Putamen (tissue), 1 donor: ENCODE measurements around the gene NPSR1.

Experiments used
- DNase-seq: peaks from one replicate; pipeline ENCODE4 v3.0.0-alpha.2; 2016; ENCODE audit warnings: low spot score

NPSR1 gene

DNA sequence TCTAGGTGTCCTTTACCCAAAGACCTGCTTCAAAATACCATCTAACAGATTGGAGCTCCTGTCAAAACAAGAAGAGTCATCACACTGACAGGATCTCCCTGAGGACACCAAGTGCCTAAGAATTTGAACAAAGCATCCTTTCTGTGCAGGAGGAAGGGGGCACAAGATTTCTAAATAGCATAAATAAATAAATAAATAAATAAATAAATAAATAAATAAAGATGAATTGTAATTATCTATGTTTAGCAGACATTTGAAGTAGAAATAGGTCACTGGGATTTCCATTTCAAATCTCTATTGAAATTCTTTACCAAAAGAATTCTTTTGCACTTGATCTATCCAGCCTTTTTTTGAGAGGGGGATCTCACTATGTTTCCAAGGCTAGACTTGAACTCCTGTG, 65.3 kb downstream of the NPSR1 start:
- no peak for DNase-seq

DNA sequence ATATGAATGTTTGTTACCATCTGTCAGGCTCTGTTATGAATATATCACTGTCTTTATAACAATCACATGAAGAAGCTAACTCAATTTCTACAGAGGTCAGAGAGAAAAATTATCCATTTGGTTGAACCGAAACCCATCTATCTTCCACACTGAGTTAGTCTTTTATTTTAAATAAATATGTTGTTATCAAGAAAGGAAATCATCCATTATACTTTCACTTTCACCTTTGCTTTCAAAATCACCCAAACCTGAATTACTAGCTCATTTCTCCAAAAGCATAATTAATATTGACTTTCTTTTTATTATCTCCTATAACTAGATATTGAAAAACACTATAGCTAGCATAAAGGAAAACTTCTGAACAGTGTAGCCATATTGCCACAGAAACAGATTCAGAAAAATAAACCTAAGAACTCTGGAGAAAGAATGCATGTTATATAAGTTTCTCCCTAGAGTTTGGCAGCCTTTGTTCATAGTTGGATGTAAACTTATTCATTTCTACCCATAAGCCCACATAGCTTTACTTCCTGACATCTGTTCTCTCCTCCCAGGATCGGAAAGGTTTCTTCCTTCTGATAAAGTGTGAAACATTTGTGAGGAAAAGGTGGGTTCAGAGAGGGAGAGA, 66.0 kb downstream of the NPSR1 start:
- DNase-seq: no peak

DNA sequence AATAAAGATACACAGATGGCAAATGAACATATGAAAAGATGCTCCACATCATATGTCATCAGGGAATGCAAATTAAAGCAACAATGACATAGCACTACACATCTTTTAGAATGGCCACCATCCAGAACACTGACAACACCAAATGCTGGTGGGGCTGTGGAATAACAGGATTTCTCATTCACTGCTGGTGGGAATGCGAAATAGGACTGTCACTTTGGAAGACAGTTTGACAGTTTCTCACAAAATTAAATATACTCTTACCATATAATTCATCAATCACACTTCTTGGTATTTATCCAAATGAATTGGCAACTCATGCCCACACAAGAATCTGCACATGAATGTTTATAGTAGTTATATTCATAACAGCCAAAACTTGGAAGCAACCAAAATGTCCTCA, 68.2 kb downstream of the NPSR1 start:
- DNase-seq: no peak

DNA sequence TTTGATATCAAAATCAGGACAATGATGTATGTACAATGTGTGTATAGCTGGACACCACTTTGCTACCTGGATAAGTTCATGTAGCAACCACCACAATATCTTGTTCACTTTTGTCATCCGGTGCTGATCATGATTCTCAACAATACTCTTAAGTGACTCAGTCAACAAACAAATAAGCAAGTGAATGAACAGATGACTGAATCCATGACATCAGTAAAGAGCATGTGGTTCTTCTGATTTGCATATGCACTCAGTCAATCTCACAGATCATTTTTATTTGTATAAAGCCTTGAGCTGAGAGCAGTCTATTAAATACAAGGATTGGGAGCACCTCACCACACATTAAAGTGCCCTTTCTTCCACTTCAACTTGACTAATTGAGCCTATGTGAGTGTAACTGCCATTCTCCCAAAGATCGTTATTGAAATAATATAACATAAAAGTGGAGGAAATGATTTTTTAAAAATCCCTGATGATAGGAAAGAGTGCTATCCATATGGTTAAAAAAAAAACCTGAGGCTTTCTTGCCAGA, 69.5 kb downstream of the NPSR1 start:
- no peak for DNase-seq

DNA sequence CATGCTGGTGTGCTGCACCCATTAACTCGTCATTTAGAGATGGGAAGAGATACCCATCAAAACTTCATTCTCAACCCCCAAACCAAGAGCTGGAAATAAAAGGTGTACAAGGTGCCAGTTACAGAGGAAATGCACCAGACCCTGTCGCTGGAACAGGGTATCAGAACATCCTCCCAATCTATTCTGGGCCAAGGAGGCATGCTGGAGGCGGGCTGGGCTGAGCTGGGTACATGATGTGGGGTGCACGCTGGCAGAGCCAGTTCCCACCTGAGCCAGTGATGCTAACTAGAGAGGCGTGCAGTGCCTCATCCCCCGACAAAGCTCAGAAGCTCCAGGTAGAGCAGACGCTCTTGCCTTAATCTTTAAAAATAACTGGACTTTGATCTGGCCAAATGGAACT, 70.1 kb downstream of the NPSR1 start:
- no peak for DNase-seq

DNA sequence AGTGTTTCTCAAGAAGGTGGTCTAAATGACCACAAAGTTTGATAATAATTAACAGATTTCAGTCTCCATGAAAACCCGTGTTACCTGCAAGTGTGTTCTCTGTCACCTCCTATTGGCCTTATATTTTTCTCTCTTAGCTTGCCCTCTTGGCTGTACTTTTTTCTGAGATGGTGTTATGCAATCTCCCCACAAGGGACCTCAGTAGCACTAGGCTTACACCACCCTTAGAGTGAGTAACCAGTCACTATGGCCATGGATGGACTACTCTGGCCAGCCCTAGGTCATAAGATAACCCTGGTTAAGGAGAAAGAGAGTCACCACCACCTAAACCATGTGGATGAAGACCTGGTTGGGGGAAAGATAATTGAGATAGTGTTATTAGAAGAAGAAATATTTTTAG, 76.8 kb downstream of the NPSR1 start:
- DNase-seq: no peak

DNA sequence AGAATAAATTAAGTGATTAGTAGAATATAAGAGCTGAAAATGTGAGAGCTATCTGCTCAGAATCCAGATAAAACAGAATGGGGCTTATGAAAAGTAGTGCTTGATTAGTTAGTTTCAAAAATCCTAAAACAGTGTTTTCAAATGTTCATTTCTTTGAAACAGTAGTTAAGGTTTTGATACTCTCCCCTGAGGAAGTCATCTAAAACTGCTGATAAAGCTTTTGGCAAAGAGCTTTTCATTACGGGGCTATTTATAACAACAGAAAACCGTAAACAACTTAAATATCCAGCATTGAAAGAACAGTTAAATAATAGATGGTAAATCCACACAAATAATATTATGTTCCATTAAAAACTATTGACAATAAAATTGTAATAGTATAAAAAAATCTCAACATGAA, 77.5 kb downstream of the NPSR1 start:
- no peak for DNase-seq

DNA sequence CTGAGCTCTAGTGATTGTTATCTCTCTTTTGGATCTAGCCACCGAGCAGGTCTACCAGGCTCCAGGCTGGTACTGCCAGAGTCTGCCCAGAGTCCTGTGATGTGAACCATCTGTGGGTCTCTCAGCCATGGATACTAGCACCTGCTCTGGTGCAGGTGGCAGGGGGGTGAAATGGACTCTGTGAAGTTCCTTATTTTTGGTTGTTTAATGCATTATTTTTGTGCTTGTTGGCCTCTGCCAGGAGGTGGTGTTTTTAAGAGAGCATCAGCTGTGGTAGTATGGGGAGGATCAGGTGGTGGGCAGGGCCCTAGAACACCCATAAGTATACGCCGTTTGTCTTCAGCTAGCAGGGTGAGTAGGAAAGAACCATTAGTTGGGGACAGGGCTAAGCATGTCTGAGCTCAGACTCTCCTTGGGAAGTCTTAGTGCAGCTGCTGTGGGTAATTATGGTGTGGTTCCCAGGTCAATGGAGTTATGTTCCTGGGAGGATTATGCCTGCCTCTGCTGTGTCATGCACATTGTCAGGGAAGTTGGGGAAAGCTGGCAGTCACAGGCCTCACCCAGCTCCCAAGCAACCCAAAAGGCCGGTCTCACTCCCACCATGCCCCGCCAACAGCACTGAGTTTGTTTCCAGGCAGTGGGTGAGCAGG, 81.8 kb downstream of the NPSR1 start:
- DNase-seq: no peak

DNA sequence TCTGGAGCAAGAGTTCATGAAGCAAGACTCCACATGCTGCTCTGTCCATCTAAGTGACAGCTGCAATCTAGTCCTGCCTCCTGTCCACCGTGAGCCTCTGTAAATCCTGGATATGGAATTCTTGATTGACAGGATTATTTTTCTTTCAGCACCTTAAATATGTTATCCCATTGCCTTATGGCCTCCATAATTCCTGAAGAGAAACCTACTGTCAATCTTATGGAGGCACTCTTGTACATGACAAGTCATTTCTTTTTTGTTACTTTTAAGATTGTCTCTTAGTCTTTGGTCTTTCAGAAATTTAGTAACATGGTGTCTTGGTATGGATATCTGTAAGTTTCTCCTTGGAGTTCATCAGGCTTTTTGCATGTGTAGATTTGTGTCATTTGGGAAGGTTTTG, 82.8 kb downstream of the NPSR1 start:
- DNase-seq: no peak

DNA sequence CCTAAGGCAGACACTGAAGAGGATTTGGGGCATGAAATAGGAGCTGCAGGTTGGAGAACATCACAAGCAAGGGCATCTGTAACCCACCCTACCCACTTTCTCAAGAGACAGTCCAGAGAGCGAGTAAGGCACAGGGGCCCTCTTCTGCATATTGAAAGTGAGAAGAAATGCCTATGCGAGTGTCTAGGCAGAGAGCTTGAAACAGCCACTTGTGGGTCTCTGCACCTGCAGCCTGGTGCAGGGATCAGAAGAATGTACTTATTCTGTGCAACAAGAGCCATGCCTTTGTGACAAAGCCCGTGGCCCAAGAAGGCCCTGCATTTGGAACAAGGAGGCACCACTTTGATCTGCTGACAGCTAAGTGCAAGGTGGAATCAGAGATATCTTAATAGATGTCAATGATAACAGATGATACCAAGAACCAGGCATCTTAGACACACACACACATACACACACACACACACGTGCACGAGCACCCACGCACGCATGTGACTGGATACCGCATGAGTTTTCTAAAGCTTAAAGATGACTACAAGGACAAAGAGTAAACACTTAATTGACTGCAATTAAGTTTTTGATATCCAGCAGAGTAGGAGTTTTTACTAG, 89.3 kb downstream of the NPSR1 start:
- no peak for DNase-seq

DNA sequence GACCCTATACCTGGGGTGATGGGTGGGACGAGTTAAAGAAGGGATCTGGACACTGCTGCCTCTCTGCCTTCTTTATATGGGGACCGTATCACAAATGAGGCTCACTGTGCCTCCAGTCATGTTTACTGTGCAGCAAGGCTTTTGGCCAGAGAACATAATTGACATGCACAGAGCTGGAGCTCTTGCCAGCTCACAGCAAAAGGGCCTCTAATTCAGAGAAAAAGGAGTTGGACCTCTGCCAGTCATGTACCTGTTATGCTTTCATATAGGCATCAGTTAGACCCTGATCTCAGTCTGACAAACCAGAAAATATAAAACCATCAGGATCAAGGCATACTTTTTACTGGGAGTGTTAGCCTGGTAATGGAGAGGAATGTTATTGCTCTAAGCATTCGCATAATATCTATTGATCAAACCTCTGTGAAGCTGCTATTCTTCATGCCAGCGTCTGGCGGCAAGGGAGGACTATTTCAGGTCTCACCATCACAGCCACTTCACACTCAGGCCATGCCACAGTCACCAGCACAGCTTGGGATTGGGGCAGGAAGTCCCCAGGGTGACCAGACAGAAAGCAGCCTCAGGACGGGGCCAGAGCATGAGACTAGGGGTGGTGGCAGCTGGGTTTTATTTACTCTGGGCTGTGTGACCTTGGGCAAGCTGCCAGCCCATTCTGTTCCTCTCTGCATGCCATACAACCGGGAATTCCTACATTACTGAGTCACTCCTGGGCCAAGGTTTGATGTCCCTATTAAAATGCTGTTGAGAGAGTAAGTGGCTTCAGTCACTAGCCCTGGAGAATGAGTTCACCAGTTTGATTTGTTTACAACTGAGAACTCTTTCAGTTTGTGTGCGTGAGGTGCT, 90.1 kb downstream of the NPSR1 start:
- no peak for DNase-seq

DNA sequence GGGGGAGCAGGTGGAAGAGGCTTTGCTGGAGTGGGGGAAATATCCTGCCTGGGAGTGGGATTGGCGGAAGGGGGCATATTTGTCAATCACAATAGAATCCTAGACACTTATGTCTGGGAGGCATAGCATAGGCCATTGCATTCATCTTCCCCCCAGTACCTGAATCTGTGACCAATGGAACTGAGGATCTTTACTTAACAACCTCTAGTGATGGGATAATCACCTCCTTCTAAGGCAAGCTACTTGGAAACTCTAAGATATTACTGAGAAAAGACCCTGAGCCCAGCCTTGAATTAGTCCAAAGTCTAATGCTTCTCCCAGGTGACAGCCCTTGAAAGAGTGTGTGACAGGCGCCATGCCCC, 90.7 kb downstream of the NPSR1 start:
- DNase-seq: no peak

DNA sequence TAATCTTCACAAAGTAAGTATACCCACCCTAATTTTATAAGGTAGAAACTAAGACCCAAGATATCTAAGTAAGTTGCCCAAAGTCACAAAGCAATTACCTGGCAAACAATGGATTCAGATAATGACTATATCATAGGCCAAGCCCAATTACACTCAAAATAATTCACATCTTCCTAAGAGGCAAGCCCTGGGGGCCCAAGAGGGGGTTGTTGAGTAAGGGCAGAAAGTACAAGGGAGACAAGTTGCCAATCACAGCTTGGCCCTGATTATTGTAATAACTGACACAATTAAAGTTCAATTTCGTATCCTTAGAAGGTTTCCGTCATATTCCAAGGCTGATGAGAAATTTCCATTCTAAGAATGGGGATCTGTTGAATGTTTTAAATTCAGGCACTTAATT, 91.4 kb downstream of the NPSR1 start:
- no peak for DNase-seq

DNA sequence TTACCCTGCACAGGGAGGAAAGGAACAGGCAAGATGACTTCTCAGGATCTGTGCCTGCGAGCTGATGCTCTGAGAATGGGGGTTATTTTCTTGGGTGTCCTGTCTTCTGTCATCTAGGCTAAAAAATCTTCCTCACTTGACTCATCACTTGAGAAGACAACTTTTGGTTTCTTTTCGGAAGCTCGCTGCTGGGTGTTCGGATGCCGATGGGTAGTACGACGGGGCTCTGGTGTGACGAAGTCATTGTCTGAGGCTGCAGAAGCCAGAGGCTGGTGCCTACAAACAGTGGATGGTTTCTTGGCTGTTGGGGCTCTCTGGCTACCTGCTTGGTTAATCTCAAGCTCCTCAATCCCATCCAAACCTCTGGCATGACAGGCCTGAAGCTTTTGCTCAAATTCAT, 92.2 kb downstream of the NPSR1 start:
- no peak for DNase-seq

DNA sequence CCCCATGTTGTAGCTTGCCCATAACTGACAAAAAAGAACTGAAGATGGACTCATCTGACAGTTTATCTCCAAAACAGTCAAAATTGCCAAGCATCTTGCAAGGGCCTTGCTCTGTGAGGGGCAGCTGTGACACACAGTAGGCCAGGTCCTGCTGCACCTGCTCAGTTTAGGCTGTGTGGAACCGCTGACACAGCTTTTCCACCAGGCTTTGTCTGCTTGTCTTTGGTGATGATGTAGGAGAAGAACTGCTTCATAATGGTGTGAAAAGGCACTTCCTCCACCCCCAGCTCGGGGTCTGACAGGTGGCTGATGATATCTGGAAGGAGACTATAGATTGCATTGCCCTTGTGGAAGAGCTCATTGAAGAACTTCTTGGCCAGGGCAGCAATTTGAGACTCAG, 92.6 kb downstream of the NPSR1 start:
- no peak for DNase-seq

DNA sequence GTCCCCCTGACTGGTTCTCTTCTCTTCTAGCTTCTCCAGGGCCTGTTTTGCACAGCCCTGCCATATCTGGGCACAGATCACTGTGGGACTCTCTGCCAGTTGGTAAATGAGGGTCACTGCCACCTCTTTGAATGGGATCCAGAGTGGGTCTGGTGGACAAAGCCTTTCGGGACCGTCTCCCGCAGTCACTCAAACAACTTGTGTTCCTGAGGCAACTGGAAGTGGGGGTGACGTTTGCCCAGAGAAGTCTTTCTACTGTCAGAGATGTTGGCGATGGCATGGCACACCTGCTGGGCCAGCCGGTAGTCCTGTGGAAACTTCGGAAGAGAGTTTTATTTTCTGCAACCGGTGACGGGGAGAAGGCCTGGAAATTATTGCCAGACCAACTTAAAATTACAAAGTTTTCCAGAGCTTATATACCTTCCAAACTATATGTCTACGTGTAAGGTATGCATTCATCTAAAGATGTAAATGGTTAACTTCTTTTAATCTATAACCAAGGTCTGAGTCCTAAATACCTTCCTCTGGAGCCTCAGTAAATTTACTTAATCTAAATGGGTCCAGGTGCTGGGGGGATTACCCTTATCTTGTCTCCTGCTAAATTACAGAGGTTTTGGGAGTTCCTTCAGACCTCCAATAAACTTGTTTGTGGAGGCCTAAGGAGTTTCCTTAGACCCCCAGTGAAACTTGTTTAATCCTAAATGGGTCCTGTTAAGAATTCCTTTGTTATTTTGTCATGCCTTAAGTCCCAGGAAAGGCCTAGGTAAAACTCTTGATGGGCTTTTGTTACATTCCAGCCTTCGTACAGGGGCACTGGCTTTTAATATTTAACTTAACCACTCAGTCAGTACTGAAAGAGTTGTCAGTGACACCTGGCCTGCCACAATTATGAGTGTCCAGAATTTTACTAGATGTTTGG, 94.0 kb downstream of the NPSR1 start:
- no peak for DNase-seq

DNA sequence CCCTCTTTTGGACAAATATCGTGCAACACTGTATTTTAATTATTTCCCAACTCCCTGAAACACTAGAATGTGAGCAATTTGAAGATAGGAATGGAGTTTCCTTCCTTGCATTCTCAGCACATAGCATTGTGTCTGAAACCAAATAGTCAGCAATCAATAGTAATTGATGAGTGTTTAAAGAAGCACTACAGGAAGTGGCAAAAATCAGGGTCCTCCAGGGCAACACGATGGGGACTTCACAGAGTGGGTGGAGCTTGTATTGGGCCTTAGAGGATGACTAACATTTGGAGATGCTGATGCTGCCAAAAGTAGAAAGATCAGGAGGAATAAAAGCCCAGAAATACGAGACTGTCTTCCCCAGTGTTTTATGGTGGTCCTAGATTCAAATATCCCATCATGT, 94.9 kb downstream of the NPSR1 start:
- DNase-seq: no peak

DNA sequence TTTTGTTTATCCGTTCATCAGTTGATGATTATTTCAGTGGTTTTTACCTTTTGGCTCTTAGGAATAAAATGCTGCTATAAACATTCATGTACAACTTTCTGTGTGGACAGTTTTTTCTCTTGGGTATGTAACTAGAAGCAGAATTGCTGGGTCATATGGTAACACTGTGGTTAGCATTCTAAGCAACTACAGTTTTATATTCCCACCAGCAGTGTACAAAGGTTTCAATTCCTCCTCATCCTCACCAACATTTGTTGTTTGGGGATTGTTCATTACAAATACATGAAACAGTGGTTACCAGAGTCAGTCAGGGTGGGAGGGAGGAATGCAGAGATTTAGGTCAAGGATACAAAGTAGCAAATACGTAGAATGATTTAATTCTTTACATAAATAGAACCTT, 97.0 kb downstream of the NPSR1 start:
- DNase-seq: no peak

DNA sequence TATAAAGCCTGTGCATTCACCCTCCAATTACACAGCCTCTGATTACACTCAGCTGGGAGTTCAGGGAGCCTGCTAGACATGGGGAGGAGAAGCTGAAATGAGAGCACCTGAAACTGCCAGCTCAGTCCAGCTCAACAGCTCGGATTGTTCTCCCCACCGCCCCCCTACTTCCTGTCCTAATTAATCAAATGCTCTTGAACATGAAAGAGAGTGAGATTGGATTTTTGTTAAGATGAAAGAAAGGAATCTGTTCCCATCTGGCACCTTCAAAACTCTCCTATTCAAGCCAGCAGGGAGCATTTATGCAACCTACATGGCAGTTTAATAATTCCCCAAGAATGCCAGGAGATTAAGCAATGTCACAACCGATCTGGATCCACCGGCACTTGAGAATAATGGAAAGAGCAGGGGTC, 98.0 kb downstream of the NPSR1 start:
- DNase-seq: no peak

DNA sequence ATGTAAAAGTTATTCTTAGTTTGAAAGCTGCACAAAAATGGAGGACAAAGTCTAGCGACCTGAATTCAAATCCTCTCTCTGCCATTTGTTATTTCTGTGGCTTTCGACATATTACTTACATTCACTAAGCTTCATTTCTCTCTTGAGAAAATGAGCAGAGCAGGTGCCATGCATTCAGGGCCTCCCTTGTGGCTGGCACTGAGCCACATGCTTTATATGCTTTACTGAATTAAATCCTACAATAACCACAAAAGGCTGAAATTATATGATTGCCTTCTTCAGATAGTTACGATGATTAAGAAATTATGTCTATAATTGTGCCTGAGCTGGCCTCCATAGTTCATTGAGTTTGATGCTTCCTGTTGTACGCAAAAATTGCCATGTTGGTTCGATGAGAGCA, 98.7 kb downstream of the NPSR1 start:
- DNase-seq: no peak

DNA sequence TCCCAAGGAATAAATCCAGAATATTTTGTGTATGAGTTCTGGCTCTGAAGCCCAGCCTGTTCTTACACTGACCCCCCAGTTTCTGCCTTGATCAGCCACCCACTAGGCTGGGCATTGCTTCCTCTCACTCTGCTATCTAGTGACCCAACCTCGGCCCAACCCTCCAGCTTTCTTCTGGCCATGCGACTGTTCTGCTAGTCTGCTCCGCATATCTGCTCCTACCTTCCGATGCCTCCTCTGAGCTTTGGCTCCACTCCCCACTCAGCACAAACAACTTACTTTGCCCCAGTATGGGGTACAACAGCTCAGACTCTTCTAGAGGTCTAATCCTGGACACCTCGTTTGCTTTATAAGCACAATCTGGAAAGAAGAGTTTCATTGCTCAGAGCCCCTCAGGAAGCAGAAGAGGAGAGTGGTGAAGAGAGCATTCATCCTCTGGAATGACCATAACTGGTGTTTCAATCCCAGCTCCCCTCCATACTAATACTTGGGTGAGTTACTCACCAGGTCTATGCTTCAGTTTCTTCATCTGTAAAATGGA, 99.6 kb downstream of the NPSR1 start:
- no peak for DNase-seq
